ENCODE data around the gene ATP9A. TPM values are rescaled to one million over a fixed set of nuclear protein-coding genes. Genes with fewer than 3 reads are reported as not detected.

Gene ATP9A
- total RNA-seq, 1 donor from 2014 or later, result 37.6 TPM

DNA sequence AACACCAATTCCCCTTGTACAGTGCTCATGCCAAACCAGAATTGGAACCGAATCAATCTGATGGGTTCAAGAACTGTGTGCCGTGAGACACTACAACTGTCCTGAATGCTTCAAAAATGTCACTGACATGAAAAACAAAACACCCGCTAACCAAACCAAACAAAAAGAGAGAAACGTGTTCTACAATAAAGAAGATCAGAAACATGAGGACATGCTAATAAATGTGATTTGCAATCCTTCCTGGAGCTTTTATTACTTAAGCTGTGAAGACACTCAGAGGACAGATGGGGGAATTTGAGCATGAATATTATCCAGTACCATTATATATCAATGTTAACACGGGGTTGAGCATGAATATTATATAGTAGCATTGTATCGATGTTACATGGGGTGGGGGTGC lies 153.5 kb downstream of the ATP9A start:
- no peaks in the 10 kb centered on the region for H3K27me3 ChIP-seq (ENCODE audit: control insufficient read depth, insufficient read depth, low read length)
- DNase-seq (ENCODE audit: low read depth), result no peak
- H3K36me3 ChIP-seq (ENCODE audit: control insufficient read depth, insufficient read depth, low read length), result peaks cover 3% of the 10 kb centered on the region
- H3K4me3 ChIP-seq (ENCODE audit: low read depth, low read length), result no peak overlapping the region
- TF ChIP-seq, protein P1, sequence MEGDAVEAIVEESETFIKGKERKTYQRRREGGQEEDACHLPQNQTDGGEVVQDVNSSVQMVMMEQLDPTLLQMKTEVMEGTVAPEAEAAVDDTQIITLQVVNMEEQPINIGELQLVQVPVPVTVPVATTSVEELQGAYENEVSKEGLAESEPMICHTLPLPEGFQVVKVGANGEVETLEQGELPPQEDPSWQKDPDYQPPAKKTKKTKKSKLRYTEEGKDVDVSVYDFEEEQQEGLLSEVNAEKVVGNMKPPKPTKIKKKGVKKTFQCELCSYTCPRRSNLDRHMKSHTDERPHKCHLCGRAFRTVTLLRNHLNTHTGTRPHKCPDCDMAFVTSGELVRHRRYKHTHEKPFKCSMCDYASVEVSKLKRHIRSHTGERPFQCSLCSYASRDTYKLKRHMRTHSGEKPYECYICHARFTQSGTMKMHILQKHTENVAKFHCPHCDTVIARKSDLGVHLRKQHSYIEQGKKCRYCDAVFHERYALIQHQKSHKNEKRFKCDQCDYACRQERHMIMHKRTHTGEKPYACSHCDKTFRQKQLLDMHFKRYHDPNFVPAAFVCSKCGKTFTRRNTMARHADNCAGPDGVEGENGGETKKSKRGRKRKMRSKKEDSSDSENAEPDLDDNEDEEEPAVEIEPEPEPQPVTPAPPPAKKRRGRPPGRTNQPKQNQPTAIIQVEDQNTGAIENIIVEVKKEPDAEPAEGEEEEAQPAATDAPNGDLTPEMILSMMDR (IDR thresholded peaks at IDR 0.05; ENCODE audit: insufficient read depth, low read length, poor library complexity, severe bottlenecking), result no peak

DNA sequence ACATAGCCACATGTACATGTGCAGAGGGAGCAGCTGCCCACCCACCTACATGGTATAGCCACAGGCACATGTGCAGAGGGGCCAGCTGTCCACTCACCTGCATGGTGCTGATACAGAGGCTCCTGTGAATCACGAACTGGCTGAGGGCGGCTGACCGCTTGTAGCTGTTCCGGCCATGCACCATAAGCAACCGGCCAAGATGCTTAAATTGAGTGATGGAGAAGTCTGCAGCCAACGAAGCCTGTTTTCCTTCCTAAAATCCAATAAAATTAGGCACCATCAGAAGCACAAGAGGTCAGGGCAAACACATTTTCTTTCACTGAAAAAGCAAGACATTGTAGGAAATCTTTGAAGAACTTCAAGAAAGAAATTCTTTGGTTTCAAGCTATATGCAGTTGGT lies 154.6 kb downstream of the ATP9A start:
- DNase-seq (ENCODE audit: low read depth), result no peak
- TF ChIP-seq, protein P1 (IDR thresholded peaks at IDR 0.05; ENCODE audit: insufficient read depth, low read length, poor library complexity, severe bottlenecking), result no peak
- Histone ChIP-seq H3K4me3 (ENCODE audit: low read depth, low read length) (no peak overlapping the region), H3K27me3 (ENCODE audit: control insufficient read depth, insufficient read depth, low read length) (no peaks in the 10 kb centered on the region), H3K36me3 (ENCODE audit: control insufficient read depth, insufficient read depth, low read length) (peaks cover 3% of the 10 kb centered on the region)

DNA sequence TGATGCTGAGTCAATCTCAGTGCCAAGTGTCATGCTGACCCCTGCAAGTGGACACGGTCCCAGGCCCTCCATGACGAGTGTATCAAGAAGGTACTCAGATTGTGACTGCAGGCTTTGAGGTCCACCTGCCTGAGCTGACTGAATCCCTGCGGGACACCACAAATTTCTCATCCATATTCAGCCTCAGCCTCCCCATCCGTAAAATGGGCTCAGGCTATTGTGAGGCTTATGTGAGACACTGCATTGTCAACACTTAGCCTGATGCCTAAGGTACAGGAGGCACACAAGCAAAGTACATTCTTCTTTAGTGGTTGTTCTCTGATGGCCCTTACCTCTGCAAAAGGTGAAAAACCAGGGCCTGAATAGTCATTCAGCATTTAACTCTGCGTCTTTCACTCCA lies 155.3 kb downstream of the ATP9A start:
- peaks cover 3% of the 10 kb centered on the region for H3K36me3 ChIP-seq (ENCODE audit: control insufficient read depth, insufficient read depth, low read length)
- DNase-seq (ENCODE audit: low read depth), result no peak
- TF ChIP-seq, protein P1 (IDR thresholded peaks at IDR 0.05; ENCODE audit: insufficient read depth, low read length, poor library complexity, severe bottlenecking), result no peak
- no peaks in the 10 kb centered on the region for H3K27me3 ChIP-seq (ENCODE audit: control insufficient read depth, insufficient read depth, low read length)
- H3K4me3 ChIP-seq (ENCODE audit: low read depth, low read length), result no peak overlapping the region

DNA sequence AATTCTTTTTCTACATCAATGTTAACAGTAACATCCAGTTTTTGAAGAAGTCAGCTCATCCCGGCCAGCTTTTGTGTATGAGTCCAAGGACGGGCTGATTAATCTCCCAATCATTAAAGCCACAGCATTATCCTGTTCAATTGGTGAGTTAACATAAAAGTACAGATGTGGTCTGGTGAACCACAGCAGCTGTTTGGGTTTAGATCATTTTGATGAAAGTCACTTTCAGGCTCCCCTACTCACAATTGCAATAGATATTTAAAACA lies 156.6 kb downstream of the ATP9A start:
- TF ChIP-seq, protein P1 (IDR thresholded peaks at IDR 0.05; ENCODE audit: insufficient read depth, low read length, poor library complexity, severe bottlenecking), result no peak
- no peak for DNase-seq (ENCODE audit: low read depth)
- H3K27me3 ChIP-seq (ENCODE audit: control insufficient read depth, insufficient read depth, low read length), result no peaks in the 10 kb centered on the region
- no peaks in the 10 kb centered on the region for H3K36me3 ChIP-seq (ENCODE audit: control insufficient read depth, insufficient read depth, low read length)
- no peak overlapping the region for H3K4me3 ChIP-seq (ENCODE audit: low read depth, low read length)

DNA sequence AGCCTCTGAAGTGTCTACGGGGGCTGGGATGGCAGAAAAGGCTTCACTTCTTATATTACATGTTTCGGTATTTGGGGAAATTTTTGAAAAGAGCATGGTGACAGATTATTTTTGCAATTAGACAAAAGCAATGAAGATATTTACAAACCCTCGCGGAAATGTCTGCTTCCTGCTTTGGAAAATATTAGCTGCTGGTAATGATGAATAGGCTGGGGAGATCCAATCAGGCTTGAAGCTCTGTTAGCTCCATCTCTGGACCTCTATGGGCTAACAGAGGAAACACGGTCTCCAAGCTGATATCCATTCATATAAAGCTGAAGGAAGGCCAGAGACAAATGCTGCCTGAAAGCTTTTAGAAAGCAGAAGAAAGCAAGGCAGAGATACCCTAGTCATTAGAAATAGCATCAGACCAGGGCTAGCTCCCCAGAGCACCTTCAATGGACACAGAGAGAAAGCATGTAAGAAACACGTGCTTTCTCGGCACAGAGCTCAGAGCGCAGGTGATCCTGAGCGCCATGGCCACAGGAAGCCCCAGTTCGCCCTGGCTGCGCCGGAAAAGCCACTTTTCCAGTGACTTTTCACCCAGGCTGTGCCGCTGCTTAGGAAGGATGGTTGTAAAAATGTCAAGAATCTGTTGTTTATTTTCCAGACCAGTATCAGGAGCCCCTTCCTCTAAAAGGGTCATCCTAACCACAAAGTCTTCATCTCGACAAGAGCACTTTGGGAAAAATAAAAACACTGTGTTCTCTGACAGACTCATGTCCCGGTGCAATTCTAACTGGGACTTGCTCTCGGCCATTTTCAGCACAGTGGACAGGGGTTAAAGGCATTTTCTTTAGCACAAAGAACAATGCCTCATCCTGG lies 157.2 kb downstream of the ATP9A start:
- TF ChIP-seq, protein P1 (IDR thresholded peaks at IDR 0.05; ENCODE audit: insufficient read depth, low read length, poor library complexity, severe bottlenecking), result no peak
- no peaks in the 10 kb centered on the region for H3K36me3 ChIP-seq (ENCODE audit: control insufficient read depth, insufficient read depth, low read length)
- no peak for DNase-seq (ENCODE audit: low read depth)

DNA sequence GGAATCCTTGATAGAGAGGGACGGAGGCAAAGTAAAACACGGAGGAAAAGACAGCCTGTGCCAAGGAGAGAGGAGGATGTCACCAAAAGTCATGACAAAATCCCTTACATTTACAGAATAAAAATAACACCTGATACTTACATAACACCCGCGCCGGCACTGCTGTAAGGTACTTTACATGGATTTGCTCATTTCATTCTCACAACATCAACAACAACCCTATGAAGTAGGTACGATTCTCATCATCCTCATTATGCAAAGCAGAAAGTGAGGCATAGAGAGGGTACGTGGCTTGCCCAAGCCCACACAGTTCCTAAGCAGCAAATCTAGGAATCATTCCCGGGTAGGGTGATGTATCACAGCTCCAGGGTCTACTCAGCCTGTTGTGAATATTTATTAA lies 158.1 kb downstream of the ATP9A start:
- Histone ChIP-seq H3K27me3 (ENCODE audit: control insufficient read depth, insufficient read depth, low read length) (no peaks in the 10 kb centered on the region), H3K36me3 (ENCODE audit: control insufficient read depth, insufficient read depth, low read length) (no peaks in the 10 kb centered on the region), H3K4me3 (ENCODE audit: low read depth, low read length) (no peak overlapping the region)
- TF ChIP-seq, protein P1 (IDR thresholded peaks at IDR 0.05; ENCODE audit: insufficient read depth, low read length, poor library complexity, severe bottlenecking), result no peak
- no peak for DNase-seq (ENCODE audit: low read depth)

More for the DNA sequence above, 157.2 kb downstream of the ATP9A start:
- Histone ChIP-seq H3K27me3 (ENCODE audit: control insufficient read depth, insufficient read depth, low read length) (no peaks in the 10 kb centered on the region), H3K4me3 (ENCODE audit: low read depth, low read length) (no peak overlapping the region)
